OCI-LY7 (cell line): ENCODE results near the gene GALC. TPM values are rescaled to one million over a fixed set of nuclear protein-coding genes. Genes with fewer than 3 reads are reported as not detected.
A peak's percentile ranks its signal among the peaks of the same experiment; 100 is the strongest.

Source experiments
- Bru-seq: library from RNA; stranded (reverse); fragments of 400-500 nt; gene quantifications from one replicate; lab custom pipeline; 2021; lab: Mats Ljungman, UMichigan
- BruChase-seq, 2 experiments: library from RNA; stranded (reverse); fragments of 400-500 nt; gene quantifications; one replicate each; lab custom pipeline; 2021; lab: Mats Ljungman, UMichigan
- BruUV-seq: library from RNA; stranded (reverse); fragments of 400-500 nt; replicated peaks from 2 replicates; lab custom pipeline; 2021; lab: Mats Ljungman, UMichigan
- CTCF ChIA-PET: fragments of 300-600 bp; sonication (Branson Sonifier 250); formaldehyde crosslinking; loops from one replicate; lab custom pipeline; 2022; ENCODE audit warnings: antibody characterized with exemption; ENCODE audit not compliant: unreplicated experiment; lab: Charles Lee
- POLR2A ChIA-PET: fragments of 300-600 bp; sonication (Branson Sonifier 250); formaldehyde crosslinking; loops from one replicate; lab custom pipeline; 2022; ENCODE audit warnings: antibody characterized with exemption; lab: Charles Lee
- DNase-seq: peaks from one replicate; pipeline ENCODE4 v3.0.0-alpha.2; 2015; ENCODE audit warnings: low spot score
- H2AFZ ChIP-seq: fragments of 200-600 bp; sonication (generic), shearing (Covaris generic); 2 replicates; pipeline ENCODE4 v1.6.1; 2014; ENCODE audit warnings: mild to moderate bottlenecking, antibody characterized with exemption, low read length, moderate library complexity
- H3K27ac ChIP-seq: fragments of 200-600 bp; sonication (generic); 2 replicates; pipeline ENCODE4 v1.5.1; 2014; ENCODE audit warnings: mixed run types, low read depth, mild to moderate bottlenecking, moderate library complexity, low read length, inconsistent platforms; ENCODE audit not compliant: poor library complexity, severe bottlenecking
- H3K36me3 ChIP-seq: fragments of 200-600 bp; sonication (generic); 2 replicates; pipeline ENCODE4 v1.6.1; 2014; ENCODE audit warnings: mild to moderate bottlenecking, antibody characterized with exemption, low read length, moderate library complexity, mixed read lengths; ENCODE audit not compliant: insufficient read depth
- H3K4me1 ChIP-seq: fragments of 200-600 bp; sonication (generic); 2 replicates; pipeline ENCODE4 v1.5.1; 2014; ENCODE audit warnings: mild to moderate bottlenecking, low read length; ENCODE audit not compliant: insufficient read depth, poor library complexity, severe bottlenecking
- H3K4me2 ChIP-seq: fragments of 200-600 bp; sonication (generic); 2 replicates; pipeline ENCODE4 v1.6.1; 2014; ENCODE audit warnings: mild to moderate bottlenecking, low read length
- H3K4me3 ChIP-seq: fragments of 200-600 bp; sonication (generic); 2 replicates; pipeline ENCODE4 v1.5.1; 2014; ENCODE audit warnings: mild to moderate bottlenecking, low read depth, low read length; ENCODE audit not compliant: poor library complexity, severe bottlenecking
- H3K79me2 ChIP-seq: fragments of 200-600 bp; sonication (generic); 2 replicates; pipeline ENCODE4 v1.6.1; 2016; ENCODE audit warnings: low read depth, mild to moderate bottlenecking, low read length, moderate library complexity, mixed read lengths; ENCODE audit not compliant: insufficient read depth
- H3K9me2 ChIP-seq: fragments of 200-600 bp; sonication (generic); 2 replicates; pipeline ENCODE4 v1.6.1; 2016; ENCODE audit warnings: mild to moderate bottlenecking, low read length, mixed read lengths; ENCODE audit not compliant: insufficient read depth
- H3K9me3 ChIP-seq: fragments of 200-600 bp; sonication (generic); 2 replicates; pipeline ENCODE4 v1.6.1; 2014; ENCODE audit warnings: mild to moderate bottlenecking, mixed run types, low read length, mixed read lengths
- H4K20me1 ChIP-seq: fragments of 200-600 bp; sonication (generic); 2 replicates; pipeline ENCODE4 v1.6.1; 2014; ENCODE audit warnings: mild to moderate bottlenecking, antibody characterized with exemption, low read length, moderate library complexity, mixed read lengths; ENCODE audit not compliant: insufficient read depth
- EZH2phosphoT487 ChIP-seq: fragments of 200-600 bp; sonication (generic); IDR thresholded peaks from 2 replicates; pipeline ENCODE4 v1.6.1; 2018; ENCODE audit warnings: low read depth, borderline replicate concordance, mild to moderate bottlenecking, mixed run types, antibody characterized with exemption, low read length, moderate library complexity, mixed read lengths
- intact Hi-C: fragments of 100-400 bp; cut with micrococcal nuclease; formaldehyde crosslinking; loops from one replicate; pipeline ENCODE4 v1.10.0; 2022; ENCODE audit not compliant: unreplicated experiment
- long read RNA-seq: library from polyadenylated mRNA; stranded (forward); transcript quantifications from one replicate; pipeline ENCODE4 v2.0.0, GENCODE V29; 2022
- total RNA-seq, 2 experiments: library from RNA; depleted of rRNA in 1 of 2; stranded (reverse); fragments of >200 nt in 1 of 2; shearing (Covaris generic) in 1 of 2; gene quantifications; 2 replicates each; pipeline ENCODE4 v1.2.3, GENCODE V29; 2014 to 2022
- TF ChIP-seq, protein P1 (sequence below): fragments of 200-600 bp; sonication (generic); conservative IDR thresholded peaks from 2 replicates; pipeline ENCODE4 v1.5.1; 2014; ENCODE audit warnings: mild to moderate bottlenecking, antibody characterized with exemption, low read length, moderate library complexity, mixed read lengths

Gene GALC
- total RNA-seq (2014; rRNA removed; shearing (Covaris generic)) (4.4 and 7.5 TPM in 2 replicates), total RNA-seq (2022) (18.0 and 21.3 TPM in 2 replicates), Bru-seq, nascent RNA (percentile 59 among the genes with signal in this experiment), BruChase-seq, experiment 1, labeled RNA remaining after a 6-hour chase (percentile 53 among the genes with signal in this experiment), BruChase-seq, experiment 2, labeled RNA remaining after a 2-hour chase (percentile 56 among the genes with signal in this experiment)
- long read RNA-seq, transcript GALC-201 (17 exons, 3,883 nt): major isoform, 11 of 21 reads
- long read RNA-seq, partial matches to known transcripts: 3 of 21 reads
- long read RNA-seq, other reads (novel, unspliced or antisense): 5 of 21 reads

- Histone ChIP-seq H3K27ac (peak within 1 kb of the TSS; percentile 35), H3K36me3 (no peaks in the 10 kb centered on the region), H4K20me1 (no peaks in the 10 kb centered on the region), H3K4me1 (peaks cover 19% of the 10 kb centered on the region), H3K9me2 (no peaks in the 10 kb centered on the region), H2AFZ (peak within 1 kb of the TSS; percentile 94), H3K4me2 (peak within 1 kb of the TSS; percentile 78), H3K79me2 (no peaks in the 10 kb centered on the region), H3K4me3 (peak within 1 kb of the TSS; percentile 73), H3K9me3 (no peaks in the 10 kb centered on the region)
- peak; percentile 86 for DNase-seq
- intact Hi-C loops: loop anchor here (1.0 kb wide), 1 partner anchor 13 kb away; no protein-coding TSS in a partner anchor
- ChIA-PET POLR2A (interaction anchor here (0.9 to 5.1 kb wide), 7 partner anchors 12 to 949 kb away, joined by 3 to 66 read pairs (median 3); partner anchors contain the start of gene GPR65), CTCF (interaction anchor here (0.9 kb wide), 1 partner anchor 9 kb away, joined by 3 read pairs; no protein-coding TSS in a partner anchor)
- TF ChIP-seq, protein P1, sequence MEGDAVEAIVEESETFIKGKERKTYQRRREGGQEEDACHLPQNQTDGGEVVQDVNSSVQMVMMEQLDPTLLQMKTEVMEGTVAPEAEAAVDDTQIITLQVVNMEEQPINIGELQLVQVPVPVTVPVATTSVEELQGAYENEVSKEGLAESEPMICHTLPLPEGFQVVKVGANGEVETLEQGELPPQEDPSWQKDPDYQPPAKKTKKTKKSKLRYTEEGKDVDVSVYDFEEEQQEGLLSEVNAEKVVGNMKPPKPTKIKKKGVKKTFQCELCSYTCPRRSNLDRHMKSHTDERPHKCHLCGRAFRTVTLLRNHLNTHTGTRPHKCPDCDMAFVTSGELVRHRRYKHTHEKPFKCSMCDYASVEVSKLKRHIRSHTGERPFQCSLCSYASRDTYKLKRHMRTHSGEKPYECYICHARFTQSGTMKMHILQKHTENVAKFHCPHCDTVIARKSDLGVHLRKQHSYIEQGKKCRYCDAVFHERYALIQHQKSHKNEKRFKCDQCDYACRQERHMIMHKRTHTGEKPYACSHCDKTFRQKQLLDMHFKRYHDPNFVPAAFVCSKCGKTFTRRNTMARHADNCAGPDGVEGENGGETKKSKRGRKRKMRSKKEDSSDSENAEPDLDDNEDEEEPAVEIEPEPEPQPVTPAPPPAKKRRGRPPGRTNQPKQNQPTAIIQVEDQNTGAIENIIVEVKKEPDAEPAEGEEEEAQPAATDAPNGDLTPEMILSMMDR: no peak
- no peak for TF ChIP-seq EZH2phosphoT487
- BruUV-seq: no TSS peak
Observed at GRCh38 chr14:87992718-87993628, at the start of gene GALC. TSS of gene GALC (minus strand) at chr14:87993182. CDS start at chr14:87993164, 18 bp downstream.

DNA sequence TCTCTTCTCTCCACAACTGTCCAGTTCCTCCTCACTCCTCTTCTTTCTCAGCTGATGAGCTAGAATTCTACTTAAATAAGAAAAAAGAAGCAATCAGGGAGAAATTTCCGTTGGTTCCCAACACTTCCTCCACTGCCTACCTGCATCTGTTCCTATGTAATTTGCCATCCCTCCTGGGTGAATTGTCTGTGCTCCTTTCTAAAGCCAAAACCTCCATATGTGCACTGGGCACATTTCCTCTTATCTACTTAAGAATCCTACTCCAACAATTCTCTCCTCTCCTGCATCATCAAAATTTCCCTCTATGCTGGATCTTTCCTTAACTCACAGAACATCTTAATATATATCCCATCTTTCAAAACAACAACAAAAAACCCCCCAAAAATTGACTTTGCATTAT, 47.2 kb upstream of the GALC start:
- Histone ChIP-seq H3K4me2 (no peak overlapping the region), H3K9me3 (no peaks in the 10 kb centered on the region), H3K9me2 (no peaks in the 10 kb centered on the region), H4K20me1 (no peaks in the 10 kb centered on the region), H3K4me3 (no peak overlapping the region), H3K36me3 (no peaks in the 10 kb centered on the region), H2AFZ (no peak overlapping the region), H3K4me1 (no peaks in the 10 kb centered on the region), H3K79me2 (no peaks in the 10 kb centered on the region), H3K27ac (no peak overlapping the region)
- ChIA-PET POLR2A (interaction anchor here (0.5 to 1.4 kb wide), 3 partner anchors 8 to 111 kb away, joined by 3 read pairs; no protein-coding TSS in a partner anchor), CTCF (no interaction called here)
- no peak for DNase-seq
- intact Hi-C loops: no loop called here
- no peak for TF ChIP-seq EZH2phosphoT487
- TF ChIP-seq, protein P1: no peak
- no TSS peak for BruUV-seq
